MM.1S (cell line): ENCODE data around the gene MGAT4B.

Experiments used
- DNase-seq: peaks from one replicate; pipeline ENCODE4 v3.0.0-alpha.2; 2015
- H2AFZ ChIP-seq: fragments of 300-600 bp; sonication (generic); 2 replicates; pipeline ENCODE4 v1.6.0; 2016; ENCODE audit warnings: antibody characterized with exemption, low read length
- H3F3A ChIP-seq: fragments of 300-600 bp; sonication (generic); 2 replicates; pipeline ENCODE4 v1.6.1; 2016; ENCODE audit warnings: mild to moderate bottlenecking, antibody characterized with exemption, low read length, moderate library complexity, mixed read lengths; ENCODE audit not compliant: insufficient read depth
- H3K27ac ChIP-seq: fragments of 300-600 bp; sonication (generic); 2 replicates; pipeline ENCODE4 v1.5.1; 2016; ENCODE audit warnings: mild to moderate bottlenecking, low read length
- H3K27me3 ChIP-seq: fragments of 300-600 bp; sonication (generic); replicated peaks from 2 replicates; pipeline ENCODE4 v1.6.0; 2016; ENCODE audit warnings: low read length; ENCODE audit not compliant: insufficient read depth
- H3K36me3 ChIP-seq: fragments of 300-600 bp; sonication (generic); replicated peaks from 2 replicates; pipeline ENCODE4 v1.6.1; 2016; ENCODE audit warnings: mild to moderate bottlenecking, low read length, mixed read lengths; ENCODE audit not compliant: insufficient read depth
- H3K4me1 ChIP-seq: fragments of 300-600 bp; sonication (generic); 2 replicates; pipeline ENCODE4 v1.6.1; 2016; ENCODE audit warnings: low read length, mixed read lengths
- H3K4me2 ChIP-seq: fragments of 300-600 bp; sonication (generic); 2 replicates; pipeline ENCODE4 v1.6.0; 2016; ENCODE audit warnings: low read depth, low read length
- H3K4me3 ChIP-seq: fragments of 300-600 bp; sonication (generic); 2 replicates; pipeline ENCODE4 v1.5.1; 2016; ENCODE audit warnings: low read length, mixed read lengths
- H3K79me2 ChIP-seq: fragments of 300-600 bp; sonication (generic); 2 replicates; pipeline ENCODE4 v1.6.1; 2016; ENCODE audit warnings: mixed run types, low read length, mixed read lengths
- H3K9ac ChIP-seq: fragments of 300-600 bp; sonication (generic); 2 replicates; pipeline ENCODE4 v1.6.1; 2016; ENCODE audit warnings: low read length, mixed read lengths
- H3K9me2 ChIP-seq: fragments of 300-600 bp; sonication (generic); replicated peaks from 2 replicates; pipeline ENCODE4 v1.6.1; 2016; ENCODE audit warnings: mild to moderate bottlenecking, low read length, mixed read lengths; ENCODE audit not compliant: insufficient read depth
- H3K9me3 ChIP-seq: fragments of 300-600 bp; sonication (generic); replicated peaks from 2 replicates; pipeline ENCODE4 v1.6.1; 2016; ENCODE audit warnings: mild to moderate bottlenecking, low read length, mixed read lengths; ENCODE audit not compliant: insufficient read depth
- H4K20me1 ChIP-seq: fragments of 300-600 bp; sonication (generic); 2 replicates; pipeline ENCODE4 v1.6.1; 2016; ENCODE audit warnings: mild to moderate bottlenecking, low read length, moderate library complexity, mixed read lengths; ENCODE audit not compliant: insufficient read depth
- CTCF ChIP-seq: fragments of 300-600 bp; sonication (generic); IDR thresholded peaks from 2 replicates; pipeline ENCODE4 v1.5.1; 2016; ENCODE audit warnings: antibody characterized with exemption, low read length, mixed read lengths
- EZH2 ChIP-seq: fragments of 300-600 bp; sonication (generic); optimal IDR thresholded peaks from 2 replicates; pipeline ENCODE3; 2017; ENCODE audit warnings: low read depth, mild to moderate bottlenecking, antibody characterized with exemption, low read length, mixed read lengths
- EZH2phosphoT487 ChIP-seq: fragments of 300-600 bp; sonication (generic); IDR thresholded peaks from 2 replicates; pipeline ENCODE4 v1.6.1; 2018; ENCODE audit warnings: antibody characterized with exemption, low read length

Gene MGAT4B

GRCh38 chr5:179774442-179774841, 32.2 kb downstream of the MGAT4B start:
- no peak overlapping the region for H3K9ac ChIP-seq
- TF ChIP-seq EZH2phosphoT487: no peak
- TF ChIP-seq CTCF: no peak
- no peak for TF ChIP-seq EZH2
- H3K27ac ChIP-seq: no peak overlapping the region
- no peaks in the 10 kb centered on the region for H3F3A ChIP-seq
- no peaks in the 10 kb centered on the region; the same call in 1 of the 2 replicates for H3K36me3 ChIP-seq
- DNase-seq: no peak
- no peaks in the 10 kb centered on the region for H3K9me2 ChIP-seq
- H2AFZ ChIP-seq: no peak overlapping the region
- H3K4me2 ChIP-seq: no peak overlapping the region
- H3K79me2 ChIP-seq: no peaks in the 10 kb centered on the region
- H3K9me3 ChIP-seq: no peaks in the 10 kb centered on the region
- no peaks in the 10 kb centered on the region for H3K27me3 ChIP-seq
- H3K4me3 ChIP-seq: no peak overlapping the region
- no peaks in the 10 kb centered on the region for H3K4me1 ChIP-seq
- no peaks in the 10 kb centered on the region for H4K20me1 ChIP-seq

GRCh38 chr5:179773686-179774040, 33.0 kb downstream of the MGAT4B start:
- no peaks in the 10 kb centered on the region for H3F3A ChIP-seq
- H3K36me3 ChIP-seq: no peaks in the 10 kb centered on the region; the same call in 1 of the 2 replicates
- no peak for TF ChIP-seq CTCF
- no peak for TF ChIP-seq EZH2phosphoT487
- no peak for TF ChIP-seq EZH2
- H3K4me2 ChIP-seq: no peak overlapping the region
- H3K27me3 ChIP-seq: no peaks in the 10 kb centered on the region
- no peak overlapping the region for H3K27ac ChIP-seq
- no peaks in the 10 kb centered on the region for H3K4me1 ChIP-seq
- no peak overlapping the region for H3K4me3 ChIP-seq
- H3K9me2 ChIP-seq: no peaks in the 10 kb centered on the region
- DNase-seq: no peak
- H3K9ac ChIP-seq: no peak overlapping the region
- H3K79me2 ChIP-seq: no peaks in the 10 kb centered on the region
- no peak overlapping the region for H2AFZ ChIP-seq
- H4K20me1 ChIP-seq: no peaks in the 10 kb centered on the region
- H3K9me3 ChIP-seq: no peaks in the 10 kb centered on the region

GRCh38 chr5:179772351-179772750, 34.3 kb downstream of the MGAT4B start:
- H3K79me2 ChIP-seq: peaks cover 9% of the 10 kb centered on the region
- H3K9me3 ChIP-seq: no peaks in the 10 kb centered on the region
- no peak overlapping the region for H3K27ac ChIP-seq
- TF ChIP-seq EZH2 (no peak), EZH2phosphoT487 (no peak), CTCF (no peak)
- no peak overlapping the region for H3K4me3 ChIP-seq
- H3K36me3 ChIP-seq: no peaks in the 10 kb centered on the region; the same call in 1 of the 2 replicates
- no peaks in the 10 kb centered on the region for H3K27me3 ChIP-seq
- no peaks in the 10 kb centered on the region for H4K20me1 ChIP-seq
- H3K9me2 ChIP-seq: no peaks in the 10 kb centered on the region
- DNase-seq: no peak
- no peak overlapping the region for H2AFZ ChIP-seq
- H3K4me2 ChIP-seq: no peak overlapping the region
- H3F3A ChIP-seq: no peaks in the 10 kb centered on the region
- no peaks in the 10 kb centered on the region for H3K4me1 ChIP-seq
- H3K9ac ChIP-seq: no peak overlapping the region
